Stimulated activated CD8-positive, alpha-beta memory T cell treated with anti-CD3 and anti-CD28 coated beads, Interleukin-7, amount 100 ng/mL, for 1 hour (primary cell): ENCODE measurements around the gene DAD1.

ENCODE experiments used
- DNase-seq, 2 donors: peaks; one replicate each; pipeline ENCODE4 v3.0.0-alpha.2; 2020; ENCODE audit warnings: low read depth in 2 of 2

The DAD1 gene

DNA sequence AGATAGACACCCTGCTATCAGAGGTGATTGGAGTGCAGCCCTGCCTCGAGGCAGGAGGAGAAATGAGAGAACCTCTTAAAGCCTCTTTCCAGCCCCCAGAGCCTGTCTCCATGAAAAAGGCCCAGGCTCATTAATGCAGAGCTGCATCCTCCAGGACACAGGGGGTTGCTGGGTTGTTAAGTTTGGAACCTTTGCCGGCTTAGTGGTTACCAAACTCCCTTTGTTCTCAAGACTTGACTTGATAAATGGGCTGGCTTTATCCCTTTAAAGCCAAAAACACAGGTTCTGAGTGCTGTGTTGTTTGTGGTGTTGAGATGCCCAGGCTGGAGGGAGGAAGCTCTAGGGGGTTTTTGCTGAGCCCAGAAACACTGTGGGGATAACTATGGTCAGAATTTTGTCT is 71.0 kb downstream of the DAD1 start:
- DNase-seq, result no peak

DNA sequence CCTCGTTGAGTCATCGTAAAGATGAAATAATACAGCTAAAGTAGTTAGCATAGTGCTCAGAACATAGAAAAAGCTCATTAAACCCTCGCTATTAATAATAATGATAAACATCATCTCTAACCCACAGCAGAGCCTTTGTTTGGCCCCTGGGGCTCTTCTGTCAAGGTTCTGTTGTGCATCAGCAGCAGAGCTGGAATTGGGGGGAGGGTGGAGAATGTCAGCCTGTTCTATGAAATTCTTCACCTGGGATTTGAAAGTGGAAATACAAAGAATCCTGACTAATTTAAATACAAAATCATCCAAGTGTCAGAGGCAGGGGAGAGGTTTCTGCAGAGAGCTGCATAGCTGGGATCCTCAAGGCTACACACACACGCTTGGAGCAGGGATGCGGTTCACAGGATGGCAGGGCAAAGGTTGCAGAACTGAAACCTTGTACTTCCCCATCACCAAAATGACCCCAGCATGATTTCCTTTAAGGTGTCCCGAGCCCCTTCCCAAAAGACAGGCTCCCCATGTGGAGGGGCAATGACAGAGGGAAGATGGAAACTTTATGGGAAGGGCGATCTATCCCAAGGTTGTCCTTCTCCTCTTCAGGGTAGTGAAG is 71.8 kb downstream of the DAD1 start:
- DNase-seq, result no peak

GRCh38 chr14:22515929-22516328 is 73.1 kb downstream of the DAD1 start:
- DNase-seq, result no peak
